ENCODE measurements around the gene PGBD5.

The PGBD5 gene

GRCh38 chr1:230267338-230268065, 158.6 kb downstream of the PGBD5 start:
- no peak overlapping the region for H3K4me3 ChIP-seq (replicated peaks; ENCODE audit: low read depth, low read length)
- TF ChIP-seq CTCF (IDR thresholded peaks at IDR 0.05; ENCODE audit: low read length, missing control alignments): no peak
- no peak for DNase-seq (ENCODE audit: low read depth)

- DNase-seq (ENCODE audit: low read depth): no peak
- no peak for TF ChIP-seq CTCF (IDR thresholded peaks at IDR 0.05; ENCODE audit: low read length, missing control alignments)
- no peak overlapping the region for H3K4me3 ChIP-seq (replicated peaks; ENCODE audit: low read depth, low read length)
These were observed 159.7 kb downstream of the PGBD5 start for GRCh38 chr1:230266456-230266855.

DNA sequence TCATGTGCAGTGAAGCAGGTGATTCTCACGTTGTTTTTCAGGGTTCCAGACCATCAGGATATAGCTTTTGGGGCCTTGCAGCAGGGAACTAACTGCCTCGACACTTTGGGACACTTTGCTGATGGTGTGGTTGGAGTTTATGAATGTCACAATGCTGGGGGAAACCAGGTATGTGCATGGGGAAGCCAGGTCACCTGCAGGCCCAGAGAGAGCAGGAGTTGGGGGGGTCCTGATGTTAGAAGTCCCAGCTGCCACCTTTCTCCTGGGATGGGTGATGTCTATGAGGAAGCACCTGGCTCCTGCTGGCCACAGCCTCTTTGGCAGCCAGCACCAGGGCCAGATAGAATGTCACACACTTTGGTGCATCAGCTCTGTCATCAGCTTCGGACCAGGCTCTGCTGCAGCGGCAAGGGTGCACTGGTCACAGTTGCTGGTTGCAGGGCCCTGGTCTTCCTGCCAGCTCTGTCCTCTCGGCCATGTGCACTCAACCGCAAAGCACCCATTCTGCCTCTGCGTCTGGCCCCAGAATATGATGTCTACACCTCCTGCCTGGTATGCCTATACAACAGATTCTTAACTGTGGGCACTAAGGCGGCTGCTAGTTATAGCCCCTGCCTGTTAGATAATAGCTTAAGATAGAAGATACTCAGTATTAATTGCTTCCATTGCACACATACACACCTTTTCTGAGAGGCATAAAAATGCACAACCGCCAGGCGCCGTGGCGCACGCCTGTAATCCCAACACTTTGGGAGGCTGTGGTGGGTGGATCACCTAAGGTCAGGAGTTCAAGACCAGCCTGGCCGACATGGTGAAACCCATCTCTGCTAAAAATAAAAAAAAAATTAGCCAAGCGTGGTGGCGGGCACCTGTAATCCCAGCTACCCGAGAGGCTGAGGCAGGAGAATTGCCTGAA, 160.7 kb downstream of the PGBD5 start:
- no peak for DNase-seq (ENCODE audit: low read depth)
- TF ChIP-seq CTCF (IDR thresholded peaks at IDR 0.05; ENCODE audit: low read length, missing control alignments): no peak
- no peak overlapping the region for H3K4me3 ChIP-seq (replicated peaks; ENCODE audit: low read depth, low read length)

Data from fibroblast of pulmonary artery (primary cell).